Activated T-cell treated with anti-CD3 and anti-CD28 coated beads for 48 hours (primary cell): ENCODE measurements around the gene GANAB.
"Not testable (repeated sequence)": the region's sequence is repeated elsewhere in the genome, so short reads cannot be mapped to it uniquely, and the experiment has no call there.

Experiments
- DNase-seq: peaks from one replicate; pipeline ENCODE4 v3.0.0-alpha.2; 2020; ENCODE audit warnings: low read depth

Gene GANAB

DNA sequence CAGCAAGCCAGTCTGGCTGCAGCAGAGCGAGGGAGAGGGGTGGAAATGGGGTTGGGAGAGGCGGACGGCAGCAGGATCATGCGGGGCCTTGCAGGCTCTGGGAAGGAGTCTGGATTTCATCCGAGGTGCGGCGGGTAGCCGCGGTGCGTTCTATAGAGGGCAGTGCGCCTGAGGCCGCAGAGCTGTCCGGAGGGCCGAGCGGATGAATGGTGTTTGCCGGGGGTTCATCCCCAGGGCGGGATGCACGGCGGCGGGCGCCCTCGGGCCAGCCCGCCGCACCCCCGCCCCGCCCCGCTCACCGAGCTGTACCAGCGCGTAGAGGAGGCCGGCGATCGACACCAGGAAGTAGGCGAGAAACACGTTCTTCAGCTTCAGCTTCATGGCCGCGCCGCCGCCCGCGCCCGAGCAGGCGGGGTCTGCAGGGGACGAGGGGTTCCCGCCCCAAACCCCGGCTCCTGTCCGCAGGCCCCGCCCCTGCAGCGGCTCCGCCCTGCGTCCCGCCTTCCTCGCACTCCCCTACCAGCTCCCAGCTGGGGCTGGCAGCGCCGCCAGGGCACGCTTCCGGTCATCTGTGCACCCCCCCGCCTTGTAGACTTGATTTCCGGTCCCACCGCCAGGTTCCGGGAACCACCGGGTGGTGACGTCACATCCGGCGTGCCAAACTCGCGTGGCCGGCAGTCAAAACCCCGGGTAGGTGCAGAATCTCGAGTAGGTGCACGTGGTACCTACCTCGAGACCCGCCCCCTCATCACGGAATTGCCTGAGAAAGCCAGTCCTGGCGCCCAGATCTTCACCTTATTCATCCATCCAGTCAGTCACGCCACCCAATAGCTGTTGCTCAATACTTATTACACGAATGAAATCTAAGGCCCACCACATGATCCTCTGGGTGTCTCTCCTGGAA lies 24.6 kb downstream of the GANAB start, which contains the start of gene B3GAT3:
B3GAT3 (minus strand) TSS at position 420 of the 904 bp plus-strand sequence; CDS start at position 381, 39 bp downstream.
- peak; percentile 95 for DNase-seq

DNA sequence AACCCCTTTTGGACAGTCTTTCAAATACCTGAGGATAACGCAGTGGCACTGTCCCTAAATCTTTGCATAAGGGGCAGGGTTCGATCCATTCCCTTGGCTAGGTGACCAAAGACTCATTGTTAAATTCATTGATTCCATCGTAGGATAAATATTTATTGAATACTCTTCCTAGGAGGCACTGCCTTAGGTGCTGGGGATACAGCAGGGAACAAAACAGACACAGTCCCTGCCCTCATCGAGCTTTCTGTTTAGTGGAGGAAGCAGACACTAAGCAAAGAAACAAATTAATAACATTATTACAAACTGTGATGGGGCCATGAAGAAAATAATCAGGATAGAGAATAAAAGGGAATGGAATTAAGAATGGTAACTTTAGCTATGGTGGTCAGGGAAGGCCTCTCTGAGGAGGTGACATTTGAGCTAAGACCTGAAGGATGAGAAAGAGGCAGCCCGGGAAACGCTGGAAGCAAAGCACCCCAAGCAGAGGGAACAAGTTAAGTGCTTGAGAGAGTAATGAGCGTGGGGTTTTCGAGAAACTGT lies 25.3 kb downstream of the GANAB start:
- no peak for DNase-seq

DNA sequence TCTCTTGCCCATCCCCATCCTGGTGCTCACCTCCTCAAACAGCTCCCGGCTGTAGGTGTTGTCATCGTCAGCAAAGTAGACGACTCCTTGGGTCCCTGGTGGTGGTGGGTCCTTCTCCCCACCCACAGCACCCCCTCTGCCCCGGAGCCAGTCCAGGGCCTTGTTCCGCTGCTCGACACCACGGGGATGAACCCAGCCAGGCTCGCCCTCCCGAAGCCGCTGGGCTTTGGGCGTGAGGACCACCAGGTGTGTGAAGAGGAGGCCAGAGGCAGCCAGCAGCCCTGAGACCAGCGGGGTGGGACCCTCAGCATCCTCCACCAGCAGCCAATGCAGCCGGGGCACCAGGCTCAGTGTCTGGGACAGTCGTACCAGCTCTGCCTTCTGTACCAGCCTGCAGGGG lies 29.5 kb downstream of the GANAB start:
- DNase-seq, result not testable (repeated sequence)

DNA sequence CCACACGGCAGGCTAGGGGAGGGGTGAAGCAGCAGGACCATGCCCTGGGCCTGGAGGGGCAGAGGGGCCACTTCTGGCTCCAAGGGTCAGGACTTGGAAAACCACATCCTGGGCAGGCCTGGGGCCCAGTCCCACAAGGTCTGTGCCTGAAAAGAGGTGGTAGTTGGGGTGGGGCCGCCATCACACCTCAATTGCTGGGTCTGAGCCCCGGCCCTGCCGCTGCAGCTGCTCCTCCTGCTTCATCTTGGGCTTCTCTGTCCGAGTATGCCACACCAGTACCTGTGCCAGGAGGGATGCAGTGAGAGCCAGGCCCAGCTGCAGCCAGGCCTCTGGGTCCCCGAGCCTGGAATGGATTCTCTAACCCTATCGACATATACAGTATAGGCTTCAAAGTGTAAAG lies 30.9 kb downstream of the GANAB start:
- no peak for DNase-seq

DNA sequence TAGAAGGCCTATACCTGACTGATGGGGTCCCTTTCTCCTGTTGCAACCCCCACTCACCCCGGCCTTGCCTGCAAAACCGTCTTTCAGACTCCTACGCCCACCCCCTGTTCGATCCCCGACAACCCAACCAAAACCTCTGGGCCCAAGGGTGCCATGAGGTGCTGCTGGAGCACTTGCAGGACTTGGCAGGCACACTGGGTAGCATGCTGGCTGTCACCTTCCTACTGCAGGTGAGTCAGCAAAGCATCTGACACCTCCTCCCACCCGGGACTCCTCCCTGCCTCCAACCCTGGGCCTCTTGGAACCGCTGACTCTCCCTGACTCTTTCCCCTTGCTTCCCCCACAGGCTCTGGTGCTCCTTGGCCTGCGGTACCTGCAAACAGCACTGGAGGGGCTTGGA lies 32.1 kb downstream of the GANAB start:
- DNase-seq, result peak; percentile 52

DNA sequence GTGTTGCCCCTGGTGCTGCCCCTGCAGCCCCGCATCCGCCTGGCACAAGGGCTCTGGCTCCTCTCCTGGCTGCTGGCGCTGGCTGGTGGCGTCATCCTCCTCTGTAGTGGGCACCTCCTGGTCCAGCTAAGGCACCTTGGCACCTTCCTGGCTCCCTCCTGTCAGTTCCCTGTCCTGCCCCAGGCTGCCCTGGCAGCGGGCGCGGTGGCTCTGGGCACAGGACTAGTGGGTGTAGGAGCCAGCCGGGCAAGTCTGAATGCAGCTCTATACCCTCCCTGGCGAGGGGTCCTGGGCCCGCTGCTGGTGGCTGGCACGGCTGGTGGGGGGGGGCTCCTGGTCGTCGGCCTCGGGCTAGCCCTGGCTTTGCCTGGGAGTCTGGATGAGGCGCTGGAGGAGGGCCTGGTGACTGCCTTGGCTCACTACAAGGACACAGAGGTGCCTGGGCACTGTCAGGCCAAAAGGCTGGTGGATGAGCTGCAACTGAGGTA lies 33.1 kb downstream of the GANAB start:
- DNase-seq, result no peak

DNA sequence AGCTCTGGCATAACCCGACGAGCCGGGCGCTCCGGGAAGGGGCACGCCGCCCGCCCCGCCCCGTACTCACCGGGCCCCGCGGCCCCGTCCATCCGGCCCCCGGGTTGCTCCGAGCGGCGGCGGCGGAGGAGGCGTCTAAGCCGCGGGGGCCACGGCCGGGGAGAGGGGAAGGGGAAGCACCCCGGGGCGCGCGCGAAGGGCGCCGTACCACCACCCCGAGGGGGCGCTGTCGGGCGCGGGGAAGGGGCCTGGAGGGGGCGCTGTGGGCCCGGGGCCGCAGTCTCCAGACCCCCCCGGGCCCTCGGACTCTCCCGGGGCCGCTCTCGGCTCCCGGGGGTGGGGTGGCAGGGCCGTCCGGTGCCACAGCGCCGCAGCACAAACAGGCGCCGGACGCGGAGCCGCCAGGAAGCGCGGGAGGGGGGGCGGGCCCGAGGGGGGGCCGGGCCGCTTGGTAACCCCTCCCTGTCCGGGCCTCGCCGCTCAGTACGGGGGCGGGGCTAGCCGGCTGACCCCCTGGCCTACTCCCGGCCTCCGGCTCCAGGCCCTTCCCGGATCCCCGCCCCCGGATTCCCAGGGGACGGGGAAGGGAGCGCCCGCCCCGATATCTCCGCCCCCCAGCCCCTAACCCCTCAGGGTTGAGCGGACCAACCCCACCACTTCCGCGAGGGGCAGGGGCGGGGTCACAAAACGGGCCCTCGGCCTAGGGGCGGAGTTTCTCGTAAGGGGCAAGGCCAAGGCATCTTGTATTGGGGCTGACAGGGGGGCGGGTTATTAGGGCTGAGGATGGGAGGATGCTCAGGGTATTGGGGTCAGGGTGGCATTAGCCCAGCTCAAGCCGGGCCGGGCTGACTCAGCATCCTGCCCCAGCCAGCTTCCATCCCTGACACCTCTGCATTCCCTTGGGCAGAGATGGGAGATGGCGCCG lies 33.8 kb downstream of the GANAB start, which contains the start of the genes EML3 and ROM1:
EML3 (minus strand) TSS at position 410 of the 925 bp plus-strand sequence; CDS start at position 92, 318 bp downstream.
ROM1 (plus strand) TSS at position 892 of the 925 bp plus-strand sequence; CDS start at position 917, 25 bp downstream.
- DNase-seq, result peak; percentile 87

DNA sequence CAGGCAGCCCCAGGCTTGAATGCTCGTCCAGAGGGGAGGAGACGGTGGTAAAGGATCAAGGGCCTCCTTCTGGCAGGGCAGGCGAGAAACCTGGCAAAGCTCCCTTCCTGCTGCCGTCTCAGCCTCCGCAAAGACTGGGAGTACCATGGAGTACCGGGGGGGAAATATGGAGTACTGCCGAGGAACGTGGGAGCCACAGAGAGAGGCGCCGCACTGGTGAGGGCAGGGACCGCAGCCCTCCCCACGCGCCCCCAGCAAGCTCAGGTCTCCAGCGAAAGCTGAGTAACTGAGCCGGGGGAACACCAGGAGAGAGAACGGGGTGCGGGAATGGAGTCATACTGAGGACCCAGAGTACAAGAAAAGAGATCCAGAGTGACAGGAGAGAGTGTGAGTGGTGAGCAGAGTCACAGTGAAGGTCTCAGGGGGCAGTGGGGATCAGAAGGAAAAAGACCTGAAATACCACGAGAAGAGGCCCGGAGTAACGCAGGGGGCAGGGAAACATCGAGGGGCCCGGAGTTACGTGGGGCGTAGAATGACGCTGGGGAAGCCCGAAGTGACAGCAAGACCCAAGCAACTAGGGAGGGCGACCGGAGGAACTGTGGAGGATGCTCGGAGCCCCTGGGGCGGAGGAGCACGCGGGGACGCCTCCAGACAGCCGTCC lies 34.6 kb downstream of the GANAB start:
- peak; percentile 40 for DNase-seq

DNA sequence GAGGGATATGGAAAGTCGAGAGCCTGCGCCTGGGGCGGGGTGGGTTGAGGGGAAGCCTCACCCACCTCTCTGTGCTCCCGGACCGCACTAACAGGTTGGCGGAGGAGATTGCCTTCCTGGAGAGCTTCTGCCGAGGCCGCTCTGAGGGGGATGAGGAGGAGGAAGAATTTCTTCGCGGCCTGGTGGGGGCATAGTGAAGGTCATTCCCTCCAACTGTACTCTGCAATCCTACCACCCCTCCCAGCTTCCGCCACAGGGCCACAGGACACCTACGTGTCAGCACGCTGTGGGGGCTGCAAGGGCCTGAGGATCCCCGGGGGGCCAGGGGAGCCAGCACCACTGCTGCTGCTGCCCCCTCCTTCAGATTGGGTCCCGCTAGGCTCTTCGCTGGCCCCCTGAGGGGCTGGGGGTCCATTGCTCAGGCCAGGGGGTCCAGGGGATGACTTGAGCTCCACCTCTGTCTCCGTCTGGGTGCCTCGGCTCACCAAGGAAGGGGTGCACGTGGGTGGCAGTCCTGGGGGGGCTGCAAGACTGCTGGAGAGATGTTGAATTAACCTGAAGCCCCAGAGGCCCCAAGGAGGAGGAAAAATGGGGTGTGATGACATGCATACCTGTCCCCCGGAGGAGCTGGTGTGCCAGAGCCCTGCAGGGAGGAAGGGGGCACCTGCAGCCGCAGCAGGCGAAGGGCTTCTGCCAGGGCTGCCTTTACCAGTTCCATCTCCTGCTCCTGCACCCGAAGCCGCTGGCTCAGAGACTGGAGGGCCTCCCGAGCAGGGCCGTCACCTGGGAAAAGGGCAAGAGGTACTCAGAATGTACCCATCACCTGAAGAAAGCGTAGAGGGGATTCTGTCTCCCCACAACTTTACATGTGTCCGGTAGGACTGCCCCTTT lies 35.4 kb downstream of the GANAB start:
- no peak for DNase-seq

DNA sequence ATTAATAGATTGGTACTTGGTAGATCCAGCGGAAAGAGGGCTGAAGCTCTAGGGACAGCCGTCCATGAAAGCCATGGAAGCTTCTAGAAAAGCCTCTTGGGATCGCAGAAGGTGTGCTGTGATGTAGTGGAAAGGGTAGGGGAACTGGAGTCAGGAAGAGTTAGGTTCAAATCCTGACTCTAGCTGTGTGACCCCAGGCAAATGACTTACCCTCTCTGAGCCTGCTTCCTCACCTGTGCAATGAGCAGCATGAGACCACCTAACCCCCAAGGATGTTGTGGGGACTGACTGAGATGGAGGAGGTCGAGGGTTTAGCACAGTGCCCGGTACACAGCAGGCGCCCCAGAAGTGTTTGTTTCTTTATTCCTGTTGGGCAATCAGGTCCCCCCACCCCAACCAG lies 36.0 kb downstream of the GANAB start:
- no peak for DNase-seq

DNA sequence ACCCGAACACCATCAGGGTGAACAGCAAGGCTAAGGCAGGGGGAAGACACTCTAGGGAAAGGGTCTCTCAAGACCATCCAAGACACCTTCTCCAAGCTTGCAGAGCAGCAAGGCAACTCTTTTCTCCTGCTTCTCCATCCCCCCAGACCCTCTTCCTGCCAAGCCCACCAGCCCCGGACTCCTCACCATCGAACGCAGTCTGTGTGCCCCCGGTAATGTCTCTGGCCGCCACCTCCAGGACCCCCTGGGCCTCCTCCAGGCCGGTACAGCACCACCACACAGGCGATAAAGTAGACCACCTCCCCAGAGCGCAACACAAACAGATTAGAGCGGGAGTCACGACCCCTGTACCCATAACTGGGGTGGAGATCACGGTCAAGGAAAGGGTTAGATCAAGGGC lies 37.6 kb downstream of the GANAB start:
- no peak for DNase-seq

DNA sequence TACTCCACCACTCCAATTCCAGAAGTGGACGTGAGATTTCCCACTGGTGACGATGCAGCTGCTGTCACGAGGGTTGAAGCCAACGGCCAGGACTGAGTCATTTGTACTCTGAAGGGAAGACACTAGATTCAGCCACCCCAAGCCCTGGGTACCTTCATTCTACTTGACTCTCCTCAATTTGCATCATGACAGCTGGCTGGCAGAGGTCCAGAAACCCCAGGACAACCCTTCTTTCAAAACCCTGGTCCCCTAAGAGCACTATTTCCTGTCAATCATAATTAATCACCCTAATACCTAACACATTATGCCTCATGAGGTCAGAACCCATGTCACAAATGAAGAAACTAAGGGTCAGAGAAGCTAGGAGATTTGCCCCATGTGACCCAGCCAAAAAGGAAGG lies 38.7 kb downstream of the GANAB start:
- no peak for DNase-seq

DNA sequence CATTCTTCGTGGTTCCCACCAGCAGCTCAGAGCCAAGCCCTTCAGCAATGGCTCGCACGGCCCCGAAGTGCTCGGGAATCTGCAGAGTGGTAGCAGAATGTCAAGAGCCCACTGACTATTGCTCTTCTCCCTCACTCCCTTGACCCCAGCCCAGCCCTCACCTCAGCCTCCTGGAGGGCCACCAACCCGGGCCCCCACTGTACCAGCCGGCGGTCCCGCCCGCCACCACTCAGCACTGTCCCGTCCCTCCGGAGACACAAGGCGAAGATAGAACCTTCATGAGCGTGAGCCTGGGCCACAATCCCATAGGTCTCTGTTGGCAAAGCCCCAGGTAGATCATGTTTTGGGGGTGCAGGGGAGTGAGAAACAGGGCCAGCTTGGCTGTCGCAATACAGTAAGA lies 40.5 kb downstream of the GANAB start:
- no peak for DNase-seq

DNA sequence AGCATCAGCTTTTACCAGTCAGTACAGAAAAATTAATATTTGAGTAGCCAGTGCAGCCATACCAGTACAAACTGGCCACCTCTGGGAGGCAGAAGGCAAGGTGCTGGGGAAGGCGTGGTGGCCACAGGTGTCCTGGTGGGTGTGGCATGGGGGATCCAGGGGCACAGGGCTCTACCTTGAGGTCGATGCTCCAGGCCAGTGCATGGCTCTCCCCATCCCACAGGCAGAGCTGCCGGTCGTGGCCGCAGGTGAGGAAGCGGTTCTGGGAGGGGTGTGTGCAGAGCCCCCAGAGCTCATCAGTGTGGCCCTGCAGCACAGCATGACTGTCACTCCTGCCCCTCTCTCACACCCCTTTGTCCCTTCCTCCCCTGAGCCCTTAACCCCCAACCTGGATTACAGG lies 40.9 kb downstream of the GANAB start:
- DNase-seq, result no peak

DNA sequence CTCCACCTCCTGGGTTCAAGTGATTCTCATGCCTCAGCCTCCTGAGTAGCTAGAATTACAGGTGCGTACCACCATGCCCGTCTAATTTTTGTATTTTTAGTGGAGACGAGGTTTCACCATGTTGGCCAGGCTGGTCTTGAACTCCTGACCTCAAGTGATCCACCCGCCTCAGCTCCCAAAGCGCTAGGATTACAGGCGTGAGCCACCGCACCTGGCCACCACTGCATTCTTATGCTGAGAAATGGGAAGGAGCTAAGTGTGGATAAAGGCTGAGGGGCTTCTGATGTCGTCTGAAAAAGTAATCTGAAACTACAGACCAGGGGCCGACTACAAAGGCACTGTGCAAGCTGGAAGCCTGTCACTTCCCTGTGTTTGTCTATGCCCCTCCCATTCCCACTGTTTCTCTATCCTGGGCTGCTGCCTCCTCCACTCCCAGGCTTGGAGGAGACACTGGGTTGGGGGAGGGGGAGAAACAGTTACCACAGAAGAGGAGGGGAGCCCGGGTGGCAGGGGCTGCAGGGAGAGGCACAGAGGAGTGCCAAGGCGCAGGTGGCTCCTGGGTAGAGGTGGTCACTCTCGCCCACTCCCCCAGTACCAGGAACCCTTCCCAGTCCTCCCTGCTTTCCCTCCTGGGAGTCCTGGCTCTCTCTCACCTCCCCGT lies 41.8 kb downstream of the GANAB start:
- no peak for DNase-seq

DNA sequence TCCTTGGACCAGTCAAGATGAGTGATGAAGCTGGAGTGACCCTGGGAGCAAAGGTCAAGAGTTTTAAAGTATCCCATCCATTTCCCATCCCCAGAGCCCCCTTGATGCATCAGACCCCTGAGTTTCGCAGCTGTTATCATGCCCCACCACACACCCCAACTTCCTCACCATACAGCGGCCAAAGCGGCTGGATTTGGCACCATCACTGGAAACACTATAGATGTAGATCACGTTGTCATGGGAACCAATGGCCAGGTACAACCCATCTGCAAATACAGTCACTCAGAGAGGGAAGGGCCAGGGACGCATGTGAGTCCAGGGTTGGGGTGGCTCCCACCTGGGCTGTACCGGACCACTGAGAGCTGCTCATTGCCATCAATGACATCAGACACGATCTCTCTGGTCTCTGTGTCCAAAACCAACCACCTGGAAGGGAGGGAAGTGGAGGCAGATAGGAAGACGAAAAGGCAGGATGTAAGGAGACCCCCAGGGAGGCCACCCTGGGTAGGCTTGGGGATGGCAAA lies 42.6 kb downstream of the GANAB start:
- no peak for DNase-seq

DNA sequence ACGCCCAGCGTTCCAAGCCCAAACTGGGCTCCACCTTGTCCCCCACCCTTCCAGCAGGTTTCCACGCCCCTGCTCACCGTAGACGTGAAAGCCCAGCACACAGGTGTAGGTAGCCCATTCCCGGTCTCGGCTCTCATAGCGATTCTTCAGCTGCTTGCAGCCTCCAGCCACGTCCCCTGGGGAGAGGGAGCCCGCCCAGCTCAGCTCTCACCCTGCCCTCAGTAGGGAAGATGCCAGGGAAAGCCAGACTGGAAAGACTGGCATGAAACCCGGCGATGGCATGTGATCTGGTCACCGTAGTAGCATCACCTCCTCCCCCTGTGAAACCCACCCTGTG lies 43.4 kb downstream of the GANAB start:
- no peak for DNase-seq

DNA sequence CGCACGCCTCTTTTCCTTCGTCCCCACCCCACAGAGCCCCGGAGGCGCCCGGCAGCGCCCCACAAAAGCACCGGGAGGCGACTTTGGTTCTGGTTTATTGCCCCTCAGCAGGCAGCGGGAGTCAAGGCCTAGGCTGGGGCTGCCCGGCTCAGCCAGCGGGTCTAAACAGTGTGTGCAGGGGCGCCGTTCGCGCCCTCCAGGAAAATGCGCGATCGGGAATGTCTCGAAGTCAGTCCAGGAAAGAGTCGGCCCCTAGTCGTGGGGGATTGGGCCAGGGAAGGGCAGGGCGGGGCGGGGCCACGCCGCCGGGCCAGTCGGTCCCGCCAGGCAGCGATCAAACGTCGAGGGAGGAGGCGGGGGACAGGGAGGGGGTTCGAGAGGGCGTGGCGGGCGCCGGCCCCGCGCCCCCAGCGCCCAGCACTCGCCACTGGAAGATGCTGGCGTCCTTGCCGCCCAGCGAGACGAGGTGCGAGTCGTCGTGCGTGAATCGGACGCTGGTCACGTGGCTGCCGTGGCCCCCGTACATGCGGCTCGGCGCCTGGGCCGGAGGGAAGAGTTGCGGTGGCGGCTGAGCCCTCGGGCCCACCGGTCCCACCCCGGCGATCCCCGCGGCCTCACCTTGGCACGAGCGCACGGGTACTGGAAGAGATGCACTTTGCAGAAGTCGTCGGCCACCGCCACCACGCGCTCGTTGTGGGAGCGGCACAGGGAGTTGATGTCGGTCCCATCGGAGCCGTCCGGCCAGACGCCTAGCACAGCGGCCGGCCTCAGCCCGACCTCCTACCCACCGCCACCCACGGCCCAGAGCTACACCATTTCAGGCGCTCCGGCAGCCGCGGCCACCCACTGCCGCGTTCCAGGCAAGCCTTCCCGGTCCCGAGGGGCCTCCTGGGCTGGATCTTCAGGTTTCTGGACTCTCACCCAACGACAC lies 44.0 kb downstream of the GANAB start:
- no peak for DNase-seq
